NCI-H146 (cell line): Measurements from ENCODE around the gene IFI27L2.

ENCODE experiments used
- DNase-seq: peaks from one replicate; lab custom pipeline; 2025; lab: John Stamatoyannopoulos, UW

The IFI27L2 gene

DNA sequence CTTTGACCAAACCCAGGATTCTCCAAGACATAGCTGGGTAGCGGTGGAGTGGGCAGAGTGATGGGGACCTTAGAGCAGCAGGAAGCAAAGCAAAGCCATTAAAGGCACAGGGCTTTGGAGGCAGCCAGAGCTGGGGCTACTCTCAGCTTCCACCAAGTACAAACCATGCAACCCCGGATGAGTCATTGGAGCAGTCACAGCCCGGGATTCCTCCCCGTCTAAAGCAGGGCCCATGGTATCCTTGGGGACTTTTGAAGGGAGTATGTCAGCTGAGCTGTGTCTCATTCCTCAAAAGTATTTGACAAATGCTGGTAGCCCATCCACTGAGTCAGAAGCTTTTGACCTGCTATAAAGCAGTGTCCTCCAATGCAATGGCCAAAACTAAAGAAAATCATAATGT lies 28.6 kb downstream of the IFI27L2 start:
- no peak for DNase-seq

DNA sequence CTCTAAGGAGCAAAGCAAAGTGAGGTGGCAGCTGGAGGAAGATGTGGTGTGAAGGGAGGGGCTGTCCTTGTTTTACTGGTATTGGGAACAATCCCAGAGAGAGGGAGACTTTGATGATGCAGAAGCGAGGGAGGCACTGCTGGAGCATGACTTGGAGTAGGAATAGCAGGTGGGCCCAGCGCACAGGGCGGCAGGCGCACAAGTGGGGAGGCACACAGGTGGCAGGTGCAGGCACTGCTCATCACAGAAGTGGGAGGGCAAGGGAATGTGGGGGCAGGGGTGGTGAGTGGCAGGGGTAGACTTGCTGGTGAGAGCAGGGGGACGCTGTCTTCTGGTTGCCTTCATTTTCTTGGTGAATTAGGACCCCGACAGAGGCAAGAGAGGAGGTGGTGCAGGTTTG lies 30.4 kb downstream of the IFI27L2 start:
- DNase-seq: no peak

DNA sequence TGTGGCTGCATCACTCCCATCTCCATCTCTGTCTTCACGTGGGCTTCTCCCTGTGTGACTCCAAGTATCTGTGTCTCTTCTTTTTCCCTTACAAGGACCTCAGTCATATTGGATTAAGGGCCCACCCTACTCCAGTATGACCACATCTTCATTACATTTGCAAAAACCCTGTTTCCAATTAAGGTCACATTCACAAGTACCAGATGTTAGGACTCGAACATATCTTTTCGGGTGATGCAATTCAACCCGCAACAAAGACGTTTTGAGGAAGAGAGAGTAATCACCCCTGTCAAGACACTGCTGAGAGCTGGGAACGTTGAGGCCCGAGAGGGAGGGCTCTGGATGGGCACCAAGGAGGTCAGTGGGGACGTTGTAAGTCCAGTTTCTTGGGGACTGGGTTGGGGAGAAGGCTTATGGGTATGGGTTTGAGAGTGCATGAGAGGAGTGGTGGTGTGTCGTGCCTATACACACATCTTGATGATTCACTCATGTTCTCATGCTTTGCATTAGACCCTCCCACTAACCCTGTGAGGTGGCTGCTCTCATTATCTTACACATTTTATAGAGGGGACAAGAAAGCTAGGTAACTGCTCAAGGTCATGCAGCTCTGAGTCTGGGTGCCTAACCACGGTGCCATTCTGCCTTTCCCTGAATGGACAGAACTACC lies 30.9 kb downstream of the IFI27L2 start:
- no peak for DNase-seq

GRCh38 chr14:94097091-94097490 lies 32.3 kb downstream of the IFI27L2 start:
- no peak for DNase-seq

DNA sequence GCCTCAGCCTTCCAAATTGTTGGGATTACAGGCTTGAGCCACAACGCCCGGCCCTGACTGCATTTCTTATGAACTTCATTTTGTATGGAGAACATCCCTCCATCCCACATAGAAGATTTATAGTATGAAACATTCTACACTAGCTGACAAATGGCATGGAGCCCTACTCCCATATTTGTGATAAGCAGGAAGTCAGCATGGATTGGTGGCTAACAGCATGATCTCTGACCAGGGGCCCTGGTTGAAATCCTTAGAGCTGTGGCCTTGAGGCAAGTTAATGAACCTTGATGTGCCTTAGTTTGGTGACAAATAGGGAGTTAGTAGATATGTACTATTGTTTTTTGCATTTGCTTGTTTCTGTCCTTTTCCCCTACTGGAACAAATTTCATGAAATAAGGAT lies 36.0 kb downstream of the IFI27L2 start:
- DNase-seq: no peak

- DNase-seq: no peak
These were observed 39.9 kb downstream of the IFI27L2 start for GRCh38 chr14:94089479-94089878.

- no peak for DNase-seq
These were observed 40.9 kb downstream of the IFI27L2 start for GRCh38 chr14:94088516-94088915.

GRCh38 chr14:94087891-94088290 lies 41.5 kb downstream of the IFI27L2 start:
- DNase-seq: no peak

DNA sequence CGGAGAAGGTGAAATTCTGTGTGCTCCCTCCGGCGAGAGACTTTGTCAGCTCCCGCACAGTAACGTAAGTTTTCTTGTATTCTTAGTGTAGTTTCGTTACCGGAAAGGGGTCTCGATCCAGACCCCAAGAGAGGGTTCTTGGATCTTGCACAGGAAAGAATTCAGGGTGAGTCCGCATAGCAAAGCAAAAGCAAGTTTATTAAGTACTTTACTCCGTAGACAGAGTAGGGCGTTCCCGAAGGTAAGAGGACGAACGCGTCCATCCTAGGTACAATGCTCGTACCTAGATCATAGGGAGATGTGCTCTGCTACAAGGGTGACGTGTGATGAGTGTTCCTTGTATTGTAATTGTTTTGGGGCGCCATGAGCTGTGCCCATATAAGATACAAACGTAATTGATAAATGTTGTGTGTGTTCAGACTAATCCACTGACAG lies 48.0 kb downstream of the IFI27L2 start:
- DNase-seq: peak; percentile 16

DNA sequence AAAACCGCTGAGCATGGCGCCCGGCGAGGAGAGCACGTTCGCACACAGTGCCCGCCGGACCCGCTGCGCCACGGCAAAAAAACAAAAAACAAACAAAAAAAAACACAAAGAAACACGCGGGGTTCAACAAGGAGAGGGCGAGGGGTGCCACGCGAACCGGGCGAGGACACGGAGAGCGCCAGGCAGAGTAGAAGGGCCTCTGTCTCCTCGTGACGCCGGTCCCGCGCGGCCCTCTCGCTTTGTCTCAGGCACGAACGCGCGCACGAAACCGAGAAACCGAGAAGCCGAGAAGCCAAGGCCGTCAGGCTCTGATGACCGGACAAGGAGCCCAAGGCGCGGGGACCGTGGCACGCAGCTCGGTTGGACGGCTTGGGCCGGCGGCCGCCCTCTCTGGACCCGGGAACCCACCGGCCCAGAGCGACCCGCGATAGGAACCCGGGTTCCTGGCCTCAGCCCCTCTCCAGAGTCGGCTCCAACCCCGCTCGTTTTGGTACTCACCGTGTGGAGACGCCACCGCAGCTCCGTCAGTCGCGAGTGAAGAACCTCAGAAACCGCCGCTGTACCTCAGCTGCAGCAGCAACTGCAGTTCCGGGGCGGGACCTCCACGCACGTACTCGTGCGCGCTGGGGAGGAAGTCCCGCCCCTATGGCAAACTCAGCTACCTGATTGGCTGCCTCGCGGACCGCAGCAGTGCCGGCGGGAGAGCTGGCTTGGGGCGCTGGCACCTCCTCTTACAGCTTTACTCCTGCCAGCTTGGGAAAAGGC lies 48.6 kb downstream of the IFI27L2 start, which contains the start of the genes DDX24 and IFI27L1:
TSS of gene DDX24 (minus strand) at position 582 of the 765 bp plus-strand sequence. CDS start 1,460 bp downstream, outside the sequence.
TSS of gene IFI27L1 (plus strand) at position 690 of the 765 bp plus-strand sequence. CDS start 15,628 bp downstream, outside the sequence.
- peak; percentile 88 for DNase-seq

GRCh38 chr14:94079891-94080620 lies 49.3 kb downstream of the IFI27L2 start:
- no peak for DNase-seq

DNA sequence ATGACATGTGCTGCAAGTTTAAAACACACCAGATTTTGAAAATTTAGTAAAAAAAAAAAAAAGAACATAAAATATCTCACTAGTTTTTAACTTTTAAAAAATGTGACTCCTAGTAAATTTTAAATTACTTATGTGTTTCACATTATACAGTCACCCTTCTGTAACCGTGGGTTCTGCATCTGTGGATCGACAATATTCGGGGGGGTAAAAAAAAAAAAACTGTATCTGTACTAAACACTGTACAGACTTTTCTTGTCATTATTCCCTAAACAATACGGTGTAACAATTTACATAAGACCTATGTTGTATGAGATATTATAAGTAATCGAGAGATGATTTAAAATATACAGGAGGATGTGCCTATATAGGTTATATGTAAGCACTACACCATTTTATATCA lies 51.6 kb downstream of the IFI27L2 start:
- no peak for DNase-seq
